SK-N-SH (cell line): ENCODE measurements around the gene CHFR.
"Not testable (repeated sequence)": the region's sequence is repeated elsewhere in the genome, so short reads cannot be mapped to it uniquely, and the experiment has no call there.

Source experiments
- SMC3 ChIP-seq: IDR thresholded peaks from 2 replicates; pipeline ENCODE4 v1.6.1; 2012; ENCODE audit warnings: low read depth, low read length, improper control_type of control experiment
- TF ChIP-seq, protein P1 (sequence below): IDR thresholded peaks from 2 replicates; pipeline ENCODE4 v1.4.0; 2012; ENCODE audit warnings: low read depth

GRCh38 chr12:132874620-132875019, 12.8 kb downstream of the CHFR start:
- not testable (repeated sequence) for TF ChIP-seq SMC3
- TF ChIP-seq, protein P1, sequence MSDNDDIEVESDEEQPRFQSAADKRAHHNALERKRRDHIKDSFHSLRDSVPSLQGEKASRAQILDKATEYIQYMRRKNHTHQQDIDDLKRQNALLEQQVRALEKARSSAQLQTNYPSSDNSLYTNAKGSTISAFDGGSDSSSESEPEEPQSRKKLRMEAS: not testable (repeated sequence)
